PC-3 (cell line): Measurements from ENCODE around the gene HIRA.

Experiments used
- CTCF ChIP-seq: fragments of 300-600 bp; sonication (generic); conservative IDR thresholded peaks from 2 replicates; pipeline ENCODE4 v1.5.1; 2017; ENCODE audit warnings: antibody characterized with exemption, low read depth, mild to moderate bottlenecking, low read length
- EZH2phosphoT487 ChIP-seq: fragments of 300-600 bp; sonication (generic); IDR thresholded peaks from 2 replicates; pipeline ENCODE4 v1.6.1; 2018; ENCODE audit warnings: mild to moderate bottlenecking, antibody characterized with exemption, low read length, borderline replicate concordance

- no peak for TF ChIP-seq CTCF
- TF ChIP-seq EZH2phosphoT487 = no peak
These were observed 56.1 kb downstream of the HIRA start for GRCh38 chr22:19375435-19375834.
